Peyer's patch (tissue), 4 donors: Measurements from ENCODE around the gene PLEKHA1. TPM values are rescaled to one million over a fixed set of nuclear protein-coding genes. Genes with fewer than 3 reads are reported as not detected.

Source experiments
- DNase-seq, 3 donors: peaks; one replicate each; pipeline ENCODE4 v3.0.0-alpha.2; 2017 to 2019
- H3K27ac ChIP-seq, 4 donors: fragments of 200-600 bp; sonication (generic); one replicate each; pipeline ENCODE4 v1.5.1; 2016 to 2019
- H3K27me3 ChIP-seq, 2 donors: fragments of 200-600 bp; sonication (generic); one replicate each; pipeline ENCODE4 v1.5.1; 2019
- H3K36me3 ChIP-seq, 3 donors: fragments of 200-600 bp; sonication (generic); one replicate each; pipeline ENCODE4 v1.5.1; 2016 to 2019
- H3K4me1 ChIP-seq, 4 donors: fragments of 200-600 bp; sonication (generic); one replicate each; pipeline ENCODE4 v1.5.1; 2016 to 2019
- H3K4me3 ChIP-seq, 4 donors: fragments of 200-600 bp; sonication (generic); 1 replicate in 3 of 4; 2 replicates in 1 of 4; pipeline ENCODE4 v1.5.1; 2016 to 2019; ENCODE audit warnings: mild to moderate bottlenecking in 1 of 4
- H3K9me3 ChIP-seq, 4 donors: fragments of 200-600 bp; sonication (generic); one replicate each; pipeline ENCODE4 v1.5.1; 2016 to 2019; ENCODE audit warnings: mild to moderate bottlenecking in 1 of 4
- CTCF ChIP-seq, 6 experiments: fragments of 450-650 bp in 4 of 6; fragments of 200-600 bp in 2 of 6; sonication (generic) in 1 of 6; IDR thresholded peaks; one replicate each; pipeline ENCODE4 v1.5.1; 2017 to 2019; ENCODE audit warnings: antibody characterized with exemption in 6 of 6, mild to moderate bottlenecking in 3 of 6, moderate library complexity in 1 of 6
- POLR2A ChIP-seq, 2 donors: fragments of 450-650 bp; IDR thresholded peaks; one replicate each; pipeline ENCODE4 v1.5.1; 2017; ENCODE audit warnings: antibody characterized with exemption in 2 of 2, mild to moderate bottlenecking in 2 of 2, moderate library complexity in 2 of 2
- total RNA-seq, 4 donors: library from RNA; depleted of rRNA; stranded (reverse); fragments of >200 nt; gene quantifications; one replicate each; pipeline ENCODE4 v1.1.0, GENCODE V29; 2016

PLEKHA1 gene
- total RNA-seq, 4 donors from 2014 or later, result 15.7 to 62.0 (median 43.9) TPM

GRCh38 chr10:122390679-122391078 is 16.2 kb downstream of the PLEKHA1 start:
- no peak overlapping the region for H3K27ac ChIP-seq
- peaks cover 0 to 15% (median 3%) of the 10 kb centered on the region in 3 donors for H3K36me3 ChIP-seq
- H3K27me3 ChIP-seq, result no peaks in the 10 kb centered on the region
- no peak overlapping the region for H3K4me3 ChIP-seq
- no peak for DNase-seq
- TF ChIP-seq CTCF (IDR thresholded peaks at IDR 0.05), result no peak
- TF ChIP-seq POLR2A (IDR thresholded peaks at IDR 0.05), result no peak
- no peaks in the 10 kb centered on the region for H3K9me3 ChIP-seq
- H3K4me1 ChIP-seq, result peaks cover 0 to 9% (median 0%) of the 10 kb centered on the region in 4 donors

- DNase-seq, result no peak
- H3K4me3 ChIP-seq, result no peak overlapping the region
Observed at GRCh38 chr10:122391875-122392274, 17.4 kb downstream of the PLEKHA1 start.

GRCh38 chr10:122392835-122393234 is 18.3 kb downstream of the PLEKHA1 start:
- no peak for TF ChIP-seq POLR2A (IDR thresholded peaks at IDR 0.05)
- TF ChIP-seq CTCF (IDR thresholded peaks at IDR 0.05), result no peak
- no peaks in the 10 kb centered on the region for H3K9me3 ChIP-seq

More at GRCh38 chr10:122391875-122392274, 17.4 kb downstream of the PLEKHA1 start:
- Histone ChIP-seq H3K27me3 (no peaks in the 10 kb centered on the region), H3K9me3 (no peaks in the 10 kb centered on the region), H3K36me3 (peaks cover 0 to 27% (median 3%) of the 10 kb centered on the region in 3 donors), H3K4me1 (no peaks in the 10 kb centered on the region), H3K27ac (no peak overlapping the region)
- TF ChIP-seq CTCF (IDR thresholded peaks at IDR 0.05) (no peak), POLR2A (IDR thresholded peaks at IDR 0.05) (no peak)

GRCh38 chr10:122393288-122393687 is 18.8 kb downstream of the PLEKHA1 start:
- Histone ChIP-seq H3K4me1 (no peaks in the 10 kb centered on the region), H3K9me3 (no peaks in the 10 kb centered on the region), H3K4me3 (no peak overlapping the region), H3K27ac (no peak overlapping the region), H3K36me3 (peaks cover 0 to 38% (median 3%) of the 10 kb centered on the region in 3 donors), H3K27me3 (no peaks in the 10 kb centered on the region)
- no peak for DNase-seq
- no peak for TF ChIP-seq CTCF (IDR thresholded peaks at IDR 0.05)
- no peak for TF ChIP-seq POLR2A (IDR thresholded peaks at IDR 0.05)

More at GRCh38 chr10:122392835-122393234, 18.3 kb downstream of the PLEKHA1 start:
- Histone ChIP-seq H3K4me1 (no peaks in the 10 kb centered on the region), H3K4me3 (no peak overlapping the region), H3K27ac (no peak overlapping the region), H3K27me3 (no peaks in the 10 kb centered on the region), H3K36me3 (peaks cover 0 to 36% (median 3%) of the 10 kb centered on the region in 3 donors)
- DNase-seq, result no peak

GRCh38 chr10:122402548-122403131 is 28.1 kb downstream of the PLEKHA1 start:
- no peaks in the 10 kb centered on the region for H3K27me3 ChIP-seq
- H3K36me3 ChIP-seq, result peaks cover 0 to 27% (median 0%) of the 10 kb centered on the region in 3 donors
- no peak overlapping the region for H3K4me3 ChIP-seq
- H3K4me1 ChIP-seq, result no peaks in the 10 kb centered on the region
- no peaks in the 10 kb centered on the region for H3K9me3 ChIP-seq
- no peak overlapping the region for H3K27ac ChIP-seq
- no peak for DNase-seq
- no peak for TF ChIP-seq POLR2A (IDR thresholded peaks at IDR 0.05)

GRCh38 chr10:122404576-122404975 is 30.1 kb downstream of the PLEKHA1 start:
- no peak overlapping the region for H3K4me3 ChIP-seq
- no peak for DNase-seq
- no peaks in the 10 kb centered on the region for H3K9me3 ChIP-seq
- TF ChIP-seq CTCF (IDR thresholded peaks at IDR 0.05) (no peak), POLR2A (IDR thresholded peaks at IDR 0.05) (no peak)
- no peaks in the 10 kb centered on the region for H3K4me1 ChIP-seq
- H3K27me3 ChIP-seq, result no peaks in the 10 kb centered on the region
- no peak overlapping the region for H3K27ac ChIP-seq
- peaks cover 0 to 29% (median 0%) of the 10 kb centered on the region in 3 donors for H3K36me3 ChIP-seq
